GM23338 (cell line): ENCODE results near the gene ZNF366. TPM values are rescaled to one million over a fixed set of nuclear protein-coding genes. Genes with fewer than 3 reads are reported as not detected.

Experiments used
- CTCF ChIP-seq, 2 experiments: fragments of 200-600 bp in 1 of 2; sonication (generic) in 1 of 2; conservative IDR thresholded peaks; 2 replicates each; pipeline versions ENCODE4 v1.5.1 to v1.6.1; 2016 to 2017; ENCODE audit warnings: antibody characterized with exemption in 2 of 2, low read depth in 2 of 2, mild to moderate bottlenecking in 2 of 2, moderate library complexity in 1 of 2
- ETS1 ChIP-seq: IDR thresholded peaks from 2 replicates; pipeline ENCODE4 v1.6.1; 2016; ENCODE audit warnings: antibody characterized with exemption
- EZH2phosphoT487 ChIP-seq: fragments of 200-600 bp; sonication (generic); IDR thresholded peaks from one replicate; pipeline ENCODE4 v1.8.1; 2018; ENCODE audit warnings: antibody characterized with exemption; ENCODE audit not compliant: unreplicated experiment
- JUNB ChIP-seq: IDR thresholded peaks from one replicate; pipeline ENCODE4 v1.6.1; 2016; ENCODE audit warnings: antibody characterized with exemption; ENCODE audit not compliant: unreplicated experiment
- NANOG ChIP-seq: IDR thresholded peaks from 2 replicates; pipeline ENCODE4 v1.6.1; 2016; ENCODE audit warnings: antibody characterized with exemption, borderline replicate concordance
- POLR2AphosphoS5 ChIP-seq: IDR thresholded peaks from 2 replicates; pipeline ENCODE4 v1.6.1; 2016; ENCODE audit warnings: antibody characterized with exemption, low read depth
- STAT1 ChIP-seq: IDR thresholded peaks from one replicate; pipeline ENCODE4 v1.6.1; 2016; ENCODE audit warnings: antibody characterized with exemption; ENCODE audit not compliant: unreplicated experiment
- ZNF462 ChIP-seq: fragments of 250-450 bp; sonication (Bioruptor Pico); IDR thresholded peaks from 2 replicates; pipeline ENCODE4 v1.5.0; 2020; ENCODE audit warnings: mild to moderate bottlenecking, moderate library complexity
- polyA plus RNA-seq: library from polyadenylated mRNA; unstranded; fragments of >200 nt; fragmentation: Nextera tagmentation; extraction: Ambion mirVana; gene quantifications from 2 replicates; pipeline ENCODE4 v1.2.1, GENCODE V29; 2016
- total RNA-seq: library from RNA; depleted of rRNA; stranded (reverse); fragments of >200 nt; shearing (Covaris generic); gene quantifications from 2 replicates; pipeline ENCODE4 v1.2.3, GENCODE V29; 2014

Gene ZNF366
- total and polyA plus RNA-seq, 2 experiments from 2014 or later, result not detected

GRCh38 chr5:72516916-72517315, 9.7 kb upstream of the ZNF366 start (continued):
- TF ChIP-seq ZNF462 (CRISPR knock-in tag), result no peak
- no peak for TF ChIP-seq CTCF (conservative IDR thresholded peaks at IDR 0.05; ENCODE audit: low read depth in 2 of 2)
- no peak for TF ChIP-seq EZH2phosphoT487
- TF ChIP-seq NANOG, result no peak
- no peak for TF ChIP-seq STAT1
- no peak for TF ChIP-seq ETS1
- TF ChIP-seq POLR2AphosphoS5, result no peak
- TF ChIP-seq JUNB, result no peak
